ENCODE measurements around the gene MITD1.

- TF ChIP-seq POLR2A (IDR thresholded peaks at IDR 0.05), result no peak
- no peak for TF ChIP-seq CTCF (IDR thresholded peaks at IDR 0.05)
- no peak for TF ChIP-seq POLR2AphosphoS5 (IDR thresholded peaks at IDR 0.05)
- no peak for TF ChIP-seq EP300 (IDR thresholded peaks at IDR 0.05)
These were observed 21.3 kb downstream of the MITD1 start for GRCh38 chr2:99159594-99159993.
